GM12878 (cell line): ENCODE data around the gene SHISAL2B. TPM values are rescaled to one million over a fixed set of nuclear protein-coding genes. Genes with fewer than 3 reads are reported as not detected.
A peak's percentile ranks its signal among the peaks of the same experiment; 100 is the strongest.

Source experiments
- ATAC-seq: fragments of 200-7000 bp; cut with Tn5 transposase; 3 replicates; pipeline ENCODE4 v1.9.1; 2020; ENCODE audit warnings: mild to moderate bottlenecking, moderate library complexity
- BruUV-seq: library from RNA; stranded (reverse); fragments of 400-500 nt; replicated peaks from 2 replicates; lab custom pipeline; 2021; lab: Mats Ljungman, UMichigan
- CTCF ChIA-PET: fragments of 300-600 bp; sonication (Branson Sonifier 250); formaldehyde crosslinking; extraction: SDS; loops from one replicate; lab custom pipeline; 2021; ENCODE audit warnings: inconsistent platforms; lab: Yijun Ruan, JAX
- POLR2A ChIA-PET: fragments of 350-600 bp; formaldehyde crosslinking; extraction: SDS; loops from one replicate; lab custom pipeline; 2021; ENCODE audit warnings: inconsistent platforms; lab: Charles Lee
- RAD21 ChIA-PET: fragments of 300-600 bp; sonication (Branson Sonifier 250); formaldehyde crosslinking; loops from one replicate; lab custom pipeline; 2023; ENCODE audit warnings: antibody characterized with exemption; ENCODE audit not compliant: unreplicated experiment; lab: Charles Lee
- SMC1A ChIA-PET: fragments of 300-600 bp; sonication (Branson Sonifier 250); formaldehyde crosslinking; loops from one replicate; lab custom pipeline; 2023; ENCODE audit not compliant: unreplicated experiment, uncharacterized antibody; lab: Charles Lee
- DNase-seq: peaks from one replicate; pipeline ENCODE4 v3.0.0-alpha.2; 2011; ENCODE audit warnings: low read depth, low spot score
- FAIRE-seq: peaks from 3 replicates; lab custom pipeline; 2011; peaks lifted over from hg19 to GRCh38; lab: Jason Lieb, UNC
- H2AFZ ChIP-seq: 2 replicates; pipeline ENCODE4 v1.6.0; 2011; ENCODE audit warnings: low read depth, low read length, control low read depth; ENCODE audit not compliant: control insufficient read depth
- H3K27ac ChIP-seq: 2 replicates; pipeline ENCODE4 v1.5.1; 2011; ENCODE audit warnings: control low read depth; ENCODE audit not compliant: control insufficient read depth, insufficient read depth
- H3K27me3 ChIP-seq, 2 experiments: replicated peaks in 1 of 2; 2 replicates each; pipeline versions ENCODE4 v1.6.0 to v1.6.1; 2011; ENCODE audit warnings: low read length in 1 of 2; ENCODE audit not compliant: control insufficient read depth in 2 of 2, insufficient read depth in 2 of 2
- H3K36me3 ChIP-seq, 2 experiments: 2 replicates each; pipeline ENCODE4 v1.5.1; 2011; ENCODE audit warnings: low read length in 1 of 2; ENCODE audit not compliant: control insufficient read depth in 2 of 2, insufficient read depth in 2 of 2
- H3K4me1 ChIP-seq: 2 replicates; pipeline ENCODE4 v1.6.1; 2011; ENCODE audit warnings: mild to moderate bottlenecking, low read length, moderate library complexity, mixed read lengths; ENCODE audit not compliant: control insufficient read depth, insufficient read depth
- H3K4me2 ChIP-seq: 2 replicates; pipeline ENCODE4 v1.6.0; 2011; ENCODE audit warnings: control low read depth; ENCODE audit not compliant: control insufficient read depth, insufficient read depth
- H3K4me3 ChIP-seq: fragments of 200-600 bp; sonication (generic); 2 replicates; pipeline ENCODE4 v1.5.1; 2016
- H3K79me2 ChIP-seq: 2 replicates; pipeline ENCODE4 v1.6.0; 2011; ENCODE audit warnings: low read length; ENCODE audit not compliant: control insufficient read depth, insufficient read depth
- H3K9ac ChIP-seq: 2 replicates; pipeline ENCODE4 v1.8.0; 2011; ENCODE audit warnings: low read length, control low read depth, mixed read lengths; ENCODE audit not compliant: control insufficient read depth, insufficient read depth
- H3K9me3 ChIP-seq: replicated peaks from 3 replicates; pipeline ENCODE4 v1.5.1; 2011; ENCODE audit warnings: mild to moderate bottlenecking, low read length; ENCODE audit not compliant: control insufficient read depth, insufficient read depth
- H4K20me1 ChIP-seq: 2 replicates; pipeline ENCODE4 v1.6.0; 2011; ENCODE audit not compliant: control insufficient read depth, insufficient read depth
- ATF7 ChIP-seq: fragments of 450-650 bp; IDR thresholded peaks from 2 replicates; pipeline ENCODE4 v1.6.1; 2016; ENCODE audit warnings: low read depth, mild to moderate bottlenecking
- BMI1 ChIP-seq: fragments of 450-650 bp; IDR thresholded peaks from 2 replicates; pipeline ENCODE4 v1.6.1; 2016; ENCODE audit warnings: mild to moderate bottlenecking, moderate library complexity, borderline replicate concordance
- BRCA1 ChIP-seq: IDR thresholded peaks from 2 replicates; pipeline ENCODE4 v1.6.1; 2011; ENCODE audit warnings: low read depth, low read length, improper control_type of control experiment
- CBFB ChIP-seq: IDR thresholded peaks from 2 replicates; pipeline ENCODE4 v1.6.1; 2016; ENCODE audit warnings: antibody characterized with exemption, low read depth
- EED ChIP-seq: sonication (generic); IDR thresholded peaks from 2 replicates; pipeline ENCODE4 v1.6.1; 2016; ENCODE audit warnings: antibody characterized with exemption, low read depth
- EP300 ChIP-seq, 2 experiments: fragments of 150-350 bp in 1 of 2; IDR thresholded peaks; 2 replicates each; pipeline ENCODE4 v1.6.1; 2011 to 2012; ENCODE audit warnings: low read depth in 2 of 2, low read length in 2 of 2, borderline replicate concordance in 1 of 2, improper control_type of control experiment in 1 of 2, inconsistent platforms in 1 of 2; ENCODE audit not compliant: control insufficient read depth in 1 of 2
- ETV6 ChIP-seq, 2 experiments: fragments of 450-650 bp in 1 of 2; IDR thresholded peaks in 1 of 2; conservative IDR thresholded peaks in 1 of 2; 2 replicates each; pipeline ENCODE4 v1.6.1; 2014; ENCODE audit warnings: antibody characterized with exemption in 1 of 2, borderline replicate concordance in 1 of 2, low read depth in 1 of 2, mild to moderate bottlenecking in 1 of 2, moderate library complexity in 1 of 2
- PML ChIP-seq: IDR thresholded peaks from 2 replicates; pipeline ENCODE4 v1.6.1; 2012; ENCODE audit warnings: low read length, inconsistent platforms
- SREBF2 ChIP-seq: IDR thresholded peaks from 2 replicates; pipeline ENCODE4 v1.6.1; 2012; ENCODE audit warnings: mild to moderate bottlenecking, low read length
- WRNIP1 ChIP-seq: IDR thresholded peaks from 2 replicates; pipeline ENCODE4 v1.6.1; 2011; ENCODE audit warnings: low read depth, low read length, improper control_type of control experiment, borderline replicate concordance
- ZNF207 ChIP-seq: fragments of 450-650 bp; IDR thresholded peaks from 2 replicates; pipeline ENCODE4 v1.6.1; 2014; ENCODE audit warnings: antibody characterized with exemption, mild to moderate bottlenecking, borderline replicate concordance
- ZZZ3 ChIP-seq: IDR thresholded peaks from 2 replicates; pipeline ENCODE4 v1.6.1; 2011; ENCODE audit warnings: low read depth; ENCODE audit not compliant: control insufficient read depth, insufficient read length
- WGBS: methylation state at CpG from one replicate; pipeline ENCODE4 v1.1.6; 2016; ENCODE audit warnings: low lambda C conversion rate; ENCODE audit not compliant: insufficient replicate concordance, insufficient coverage; ENCODE audit errors: missing lambda C conversion rate; 5-methylcytosine and 5-hydroxymethylcytosine counted together
- in situ Hi-C: fragments of 300-500 bp; cut with MboI; formaldehyde crosslinking; loops from 9 replicates; pipeline ENCODE4 v1.14.3; 2018; ENCODE audit warnings: mixed read lengths
- intact Hi-C: fragments of 100-400 bp; cut with micrococcal nuclease; formaldehyde crosslinking; loops from one replicate; pipeline ENCODE4 v1.14.2; 2022; ENCODE audit not compliant: unreplicated experiment
- polyA plus RNA-seq, 11 experiments: library from polyadenylated mRNA; depleted of rRNA in 4 of 11; unstranded in 6 of 11; stranded (reverse) in 5 of 11; fragments of >200 nt; fragmentation: Nextera tagmentation in 4 of 11; fragmentation: Illumina TruSeq in 1 of 11; extraction: Ambion mirVana in 4 of 11; extraction: Trizol in 1 of 11; gene quantifications; 1 replicate in 1 of 11; 2 replicates in 10 of 11; pipeline versions ENCODE4 v1.2.1 to v1.2.3, GENCODE V29; 2011 to 2016; ENCODE audit warnings: inconsistent platforms in 2 of 11, missing spikeins in 2 of 11, low read depth in 1 of 11
- total RNA-seq, 4 experiments: library from RNA; depleted of rRNA in 3 of 4; stranded (reverse); fragments of >200 nt in 3 of 4; fragmentation: Illumina TruSeq in 1 of 4; extraction: Trizol in 1 of 4; gene quantifications; 2 replicates each; pipeline versions ENCODE4 v1.2.1 to v1.2.3, GENCODE V29; 2013 to 2021
- TF ChIP-seq, protein P1 (sequence below): fragments of 150-350 bp; IDR thresholded peaks from 2 replicates; pipeline ENCODE4 v1.6.1; 2014; ENCODE audit warnings: mild to moderate bottlenecking, low read depth, low read length

SHISAL2B gene
- total and polyA plus RNA-seq, 10 of the 15 experiments (the other 5 are each of a cell fraction or from before 2014, with no cell fraction given): not detected

DNA sequence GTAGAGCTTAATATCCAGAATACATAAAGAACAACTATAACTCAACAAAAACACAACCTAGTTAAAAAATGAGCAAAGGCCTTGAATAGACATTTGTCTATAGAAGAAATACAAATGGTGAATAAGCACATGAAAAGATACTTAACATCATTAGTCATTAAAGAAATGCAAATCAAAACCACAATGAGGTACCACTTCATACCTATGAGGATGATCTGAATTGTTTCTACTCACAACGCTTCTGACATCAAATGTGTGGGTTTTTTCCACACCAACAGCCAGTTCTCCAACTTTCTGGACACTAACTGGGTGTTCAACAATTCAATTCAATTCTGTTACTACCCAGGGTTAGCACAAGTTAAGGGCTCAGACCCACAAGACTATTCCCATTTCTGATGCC, 56.1 kb downstream of the SHISAL2B start:
- POLR2A ChIA-PET: no interaction called here

DNA sequence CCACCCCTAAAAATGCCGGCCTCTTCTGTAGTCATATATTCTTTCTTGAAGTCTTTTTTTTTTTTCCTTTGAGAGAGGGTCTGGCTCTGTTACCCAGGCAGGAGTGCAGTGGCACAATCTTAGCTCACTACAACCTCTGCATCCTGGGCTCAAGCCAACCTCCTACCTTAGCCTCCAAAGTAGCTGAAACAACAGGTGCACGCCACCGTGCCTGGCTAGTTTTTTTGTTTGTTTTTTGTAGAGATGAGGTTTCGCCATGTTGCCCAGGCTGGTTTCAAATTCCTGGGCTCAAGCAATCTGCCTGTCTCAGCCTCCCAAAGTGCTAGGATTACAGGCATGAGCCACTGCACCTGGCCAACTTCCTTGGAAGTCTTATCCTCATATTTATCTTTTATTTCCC, 59.1 kb downstream of the SHISAL2B start:
- 97% methylated on average over 4 of the region's 4 CpGs for WGBS
- BruUV-seq: no TSS peak
- ChIA-PET CTCF (interaction anchor here (0.6 to 2.5 kb wide), 8 partner anchors 9 to 811 kb away, joined by 3 to 9 read pairs (median 3); no protein-coding TSS in a partner anchor), POLR2A (interaction anchor here (1.1 kb wide), 1 partner anchor 19 kb away, joined by 3 read pairs; no protein-coding TSS in a partner anchor), RAD21 (interaction anchor here (1.1 to 1.2 kb wide), 2 partner anchors 9 to 11 kb away, joined by 3 read pairs; no protein-coding TSS in a partner anchor), SMC1A (interaction anchor here (1.0 to 1.6 kb wide), 3 partner anchors 9 to 21 kb away, joined by 4 to 5 read pairs (median 4); no protein-coding TSS in a partner anchor)
- FAIRE-seq: no peak
- intact Hi-C loops: no loop called here
- TF ChIP-seq, protein P1, sequence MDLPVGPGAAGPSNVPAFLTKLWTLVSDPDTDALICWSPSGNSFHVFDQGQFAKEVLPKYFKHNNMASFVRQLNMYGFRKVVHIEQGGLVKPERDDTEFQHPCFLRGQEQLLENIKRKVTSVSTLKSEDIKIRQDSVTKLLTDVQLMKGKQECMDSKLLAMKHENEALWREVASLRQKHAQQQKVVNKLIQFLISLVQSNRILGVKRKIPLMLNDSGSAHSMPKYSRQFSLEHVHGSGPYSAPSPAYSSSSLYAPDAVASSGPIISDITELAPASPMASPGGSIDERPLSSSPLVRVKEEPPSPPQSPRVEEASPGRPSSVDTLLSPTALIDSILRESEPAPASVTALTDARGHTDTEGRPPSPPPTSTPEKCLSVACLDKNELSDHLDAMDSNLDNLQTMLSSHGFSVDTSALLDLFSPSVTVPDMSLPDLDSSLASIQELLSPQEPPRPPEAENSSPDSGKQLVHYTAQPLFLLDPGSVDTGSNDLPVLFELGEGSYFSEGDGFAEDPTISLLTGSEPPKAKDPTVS: no peak
- no peak for TF ChIP-seq ZNF207
- no peak for TF ChIP-seq WRNIP1
- no peak for TF ChIP-seq BRCA1
- no peak for TF ChIP-seq EED
- TF ChIP-seq PML: no peak
- TF ChIP-seq ATF7: no peak
- TF ChIP-seq CBFB: no peak
- no peak for TF ChIP-seq ZZZ3
- TF ChIP-seq EP300 (IDR thresholded peaks at IDR 0.05; ENCODE audit: borderline replicate concordance in 1 of 2, control insufficient read depth in 1 of 2, low read depth in 2 of 2, low read length in 2 of 2): no peak
- no peak for TF ChIP-seq SREBF2
- no peaks in the 10 kb centered on the region for H3K9me3 ChIP-seq
- H3K27ac ChIP-seq: no peak overlapping the region
- no peak for DNase-seq
- H3K27me3 ChIP-seq: no peaks in the 10 kb centered on the region
- no peak for ATAC-seq
- no peak overlapping the region for H2AFZ ChIP-seq
- peaks cover 4% of the 10 kb centered on the region; the same call in 1 of the 2 replicates for H3K4me1 ChIP-seq
- no peak overlapping the region for H3K4me2 ChIP-seq
- in situ Hi-C loops: no loop called here
- H3K79me2 ChIP-seq: no peaks in the 10 kb centered on the region
- H3K9ac ChIP-seq: no peak overlapping the region
- H3K36me3 ChIP-seq: peaks cover 0 to 10% of the 10 kb centered on the region in 2 experiments
- no peak overlapping the region for H3K4me3 ChIP-seq
- no peaks in the 10 kb centered on the region for H4K20me1 ChIP-seq

More for the DNA sequence above, 56.1 kb downstream of the SHISAL2B start:
- ChIA-PET CTCF (no interaction called here), RAD21 (no interaction called here), SMC1A (interaction anchor here (0.9 kb wide), 1 partner anchor 8 kb away, joined by 3 read pairs; no protein-coding TSS in a partner anchor)
- Histone ChIP-seq H3K4me3 (no peak overlapping the region), H3K79me2 (no peaks in the 10 kb centered on the region), H3K9me3 (no peaks in the 10 kb centered on the region), H3K4me2 (no peak overlapping the region), H3K27me3 (no peaks in the 10 kb centered on the region), H3K36me3 (peaks cover 0 to 2% of the 10 kb centered on the region in 2 experiments; a peak in 1 of 4 replicates), H3K4me1 (peaks cover 4% of the 10 kb centered on the region; the same call in 1 of the 2 replicates), H3K27ac (no peak overlapping the region), H4K20me1 (no peaks in the 10 kb centered on the region), H3K9ac (no peak overlapping the region), H2AFZ (no peak overlapping the region)
- WGBS: 54% methylated on average over 1 of the region's 1 CpG
- intact Hi-C loops (no loop called here), in situ Hi-C loops (no loop called here)
- TF ChIP-seq BMI1 (no peak), ETV6 (conservative IDR thresholded peaks at IDR 0.05 in 1 of 2, IDR thresholded peaks at IDR 0.05 in 1 of 2; ENCODE audit: borderline replicate concordance in 1 of 2, low read depth in 1 of 2) (no peak)
- BruUV-seq: no TSS peak
- no peak for FAIRE-seq
- no peak for DNase-seq
- ATAC-seq: peak; percentile 34
